IMR-90 (cell line): ENCODE results near the gene MTCL1. TPM values are rescaled to one million over a fixed set of nuclear protein-coding genes. Genes with fewer than 3 reads are reported as not detected.

Experiments
- ATAC-seq: fragments of 200-7000 bp; cut with Tn5 transposase; 2 replicates; pipeline ENCODE4 v1.9.1; 2020; ENCODE audit warnings: low read depth, mild to moderate bottlenecking, moderate library complexity
- BruUV-seq: library from RNA; stranded (reverse); fragments of 400-500 nt; replicated peaks from 2 replicates; lab custom pipeline; 2021; lab: Mats Ljungman, UMichigan
- CTCF ChIA-PET: fragments of 300-600 bp; formaldehyde crosslinking; extraction: SDS; loops from one replicate; lab custom pipeline; 2021; ENCODE audit warnings: antibody characterized with exemption; lab: Yijun Ruan, JAX
- POLR2A ChIA-PET: fragments of 300-600 bp; sonication (Branson Sonifier 250); formaldehyde crosslinking; loops from one replicate; lab custom pipeline; 2022; ENCODE audit warnings: antibody characterized with exemption; ENCODE audit not compliant: unreplicated experiment; lab: Charles Lee
- DNase-seq: peaks from one replicate; pipeline ENCODE4 v3.0.0; 2013
- H2AFZ ChIP-seq: replicated peaks from 2 replicates; pipeline ENCODE3; 2013; ENCODE audit warnings: low read length, mild to moderate bottlenecking; ENCODE audit not compliant: poor library complexity
- H2AK5ac ChIP-seq: 2 replicates; pipeline ENCODE4 v1.6.1; 2013; ENCODE audit warnings: low read depth, low read length, inconsistent platforms
- H2AK9ac ChIP-seq: replicated peaks from 2 replicates; pipeline ENCODE3; 2013; ENCODE audit warnings: mild to moderate bottlenecking, low read depth, low read length, moderate library complexity; ENCODE audit not compliant: poor library complexity
- H2BK120ac ChIP-seq: 2 replicates; pipeline ENCODE4 v1.6.1; 2013; ENCODE audit warnings: low read depth, low read length, inconsistent platforms
- H2BK15ac ChIP-seq: 3 replicates; pipeline ENCODE4 v1.6.1; 2013; ENCODE audit warnings: low read depth, low read length, inconsistent platforms
- H2BK20ac ChIP-seq: 2 replicates; pipeline ENCODE4 v1.6.1; 2013; ENCODE audit warnings: low read depth, mild to moderate bottlenecking, inconsistent platforms, low read length, moderate library complexity
- H2BK5ac ChIP-seq: 2 replicates; pipeline ENCODE4 v1.6.1; 2013; ENCODE audit warnings: mild to moderate bottlenecking, low read depth, low read length, inconsistent platforms; ENCODE audit not compliant: poor library complexity, severe bottlenecking
- H3K14ac ChIP-seq: replicated peaks from 2 replicates; pipeline ENCODE4 v1.6.1; 2013; ENCODE audit warnings: low read depth, low read length, inconsistent platforms
- H3K18ac ChIP-seq: 2 replicates; pipeline ENCODE4 v1.6.1; 2013; ENCODE audit warnings: low read depth, low read length, control low read depth
- H3K23ac ChIP-seq: 2 replicates; pipeline ENCODE4 v1.6.1; 2013; ENCODE audit warnings: low read depth, low read length, inconsistent platforms
- H3K27ac ChIP-seq: 2 replicates; pipeline ENCODE4 v1.5.1; 2013; ENCODE audit warnings: mild to moderate bottlenecking, control low read depth, low read length; ENCODE audit not compliant: insufficient read depth
- H3K27me3 ChIP-seq: 2 replicates; pipeline ENCODE4 v1.6.1; 2013; ENCODE audit warnings: low read length; ENCODE audit not compliant: control insufficient read depth, insufficient read depth
- H3K36me3 ChIP-seq: 2 replicates; pipeline ENCODE4 v1.6.1; 2013; ENCODE audit warnings: low read length, mixed read lengths; ENCODE audit not compliant: control insufficient read depth, insufficient read depth
- H3K4ac ChIP-seq: 2 replicates; pipeline ENCODE4 v1.6.1; 2013; ENCODE audit warnings: low read depth, low read length, inconsistent platforms
- H3K4me1 ChIP-seq: 2 replicates; pipeline ENCODE4 v1.6.1; 2013; ENCODE audit warnings: low read length, mixed read lengths; ENCODE audit not compliant: control insufficient read depth, insufficient read depth
- H3K4me2 ChIP-seq: 2 replicates; pipeline ENCODE4 v1.6.1; 2013; ENCODE audit warnings: low read depth, mild to moderate bottlenecking, control low read depth, low read length, moderate library complexity
- H3K4me3 ChIP-seq: 2 replicates; pipeline ENCODE4 v1.5.1; 2013; ENCODE audit warnings: low read depth, mild to moderate bottlenecking, control low read depth, low read length, moderate library complexity; ENCODE audit not compliant: insufficient read depth
- H3K56ac ChIP-seq: 2 replicates; pipeline ENCODE4 v1.6.1; 2013; ENCODE audit warnings: low read length, inconsistent platforms; ENCODE audit not compliant: insufficient read depth; ENCODE audit errors: extremely low read depth
- H3K79me1 ChIP-seq, 2 experiments: 2 replicates each; pipeline ENCODE4 v1.6.1; 2013; ENCODE audit warnings: low read length in 2 of 2, inconsistent platforms in 1 of 2, low read depth in 1 of 2
- H3K9ac ChIP-seq: 2 replicates; pipeline ENCODE4 v1.6.1; 2013; ENCODE audit warnings: low read depth, low read length, control low read depth
- H3K9me1 ChIP-seq: 2 replicates; pipeline ENCODE4 v1.6.1; 2013; ENCODE audit warnings: low read length, inconsistent platforms; ENCODE audit not compliant: insufficient read depth
- H3K9me3 ChIP-seq: 2 replicates; pipeline ENCODE4 v1.6.1; 2013; ENCODE audit warnings: low read length; ENCODE audit not compliant: control insufficient read depth, insufficient read depth
- H4K20me1 ChIP-seq: 2 replicates; pipeline ENCODE4 v1.6.1; 2013; ENCODE audit warnings: low read length, inconsistent platforms; ENCODE audit not compliant: insufficient read depth
- H4K5ac ChIP-seq: 2 replicates; pipeline ENCODE4 v1.6.1; 2013; ENCODE audit warnings: mild to moderate bottlenecking, low read depth, low read length, control low read depth
- H4K8ac ChIP-seq, 2 experiments: 2 replicates each; pipeline ENCODE4 v1.6.1; 2013; ENCODE audit warnings: low read depth in 2 of 2, low read length in 2 of 2, control low read depth in 1 of 2, inconsistent platforms in 1 of 2
- H4K91ac ChIP-seq: 2 replicates; pipeline ENCODE4 v1.6.1; 2013; ENCODE audit warnings: low read depth, low read length, inconsistent platforms; ENCODE audit not compliant: insufficient read depth
- CEBPB ChIP-seq: IDR thresholded peaks from 2 replicates; pipeline ENCODE4 v1.6.1; 2012; ENCODE audit warnings: low read depth, low read length, improper control_type of control experiment
- FOS ChIP-seq: fragments of 150-350 bp; IDR thresholded peaks from 2 replicates; pipeline ENCODE4 v1.6.1; 2016; ENCODE audit warnings: low read depth, low read length
- NFE2L2 ChIP-seq: fragments of 150-350 bp; IDR thresholded peaks from 2 replicates; pipeline ENCODE4 v1.6.1; 2016; ENCODE audit warnings: low read depth, mild to moderate bottlenecking, low read length
- POLR2A ChIP-seq: IDR thresholded peaks from 2 replicates; pipeline ENCODE4 v1.6.1; 2012; ENCODE audit warnings: mild to moderate bottlenecking, low read depth, low read length
- RCOR1 ChIP-seq: IDR thresholded peaks from 2 replicates; pipeline ENCODE4 v1.6.1; 2012; ENCODE audit warnings: mild to moderate bottlenecking, low read length, improper control_type of control experiment; ENCODE audit not compliant: insufficient replicate concordance
- RFX5 ChIP-seq: IDR thresholded peaks from 2 replicates; pipeline ENCODE4 v1.8.0; 2012; ENCODE audit warnings: low read depth, mild to moderate bottlenecking, low read length, moderate library complexity
- WGBS, 2 experiments: methylation state at CpG; one replicate each; pipeline versions ENCODE4 v1.1.5 to v1.1.7; 2013; ENCODE audit warnings: missing lambda C conversion rate in 2 of 2; ENCODE audit not compliant: insufficient read length in 1 of 2; ENCODE audit errors: extremely low coverage in 2 of 2; 5-methylcytosine and 5-hydroxymethylcytosine counted together
- dilution Hi-C: fragments of 300-500 bp; cut with HindIII; formaldehyde crosslinking; loops from one replicate; pipeline ENCODE4 v1.14.3; 2018; ENCODE audit warnings: low sequenced_read_pairs; ENCODE audit not compliant: unreplicated experiment
- in situ Hi-C: fragments of 300-500 bp; cut with MboI; formaldehyde crosslinking; loops from 3 replicates; pipeline ENCODE4 v1.14.3; 2019; ENCODE audit warnings: low sequenced_read_pairs, inconsistent platforms, mixed read lengths
- intact Hi-C: fragments of 100-400 bp; cut with micrococcal nuclease; formaldehyde crosslinking; loops from 2 replicates; pipeline ENCODE4 v1.10.0; 2022
- polyA plus RNA-seq, 3 experiments: library from polyadenylated mRNA; depleted of rRNA; stranded (reverse); fragments of >200 nt; gene quantifications; 2 replicates each; pipeline ENCODE4 v1.2.3, GENCODE V29; 2012; ENCODE audit warnings: low replicate concordance in 1 of 3
- total RNA-seq: library from RNA; depleted of rRNA; stranded (reverse); fragments of >200 nt; gene quantifications from 2 replicates; pipeline ENCODE4 v1.2.3, GENCODE V29; 2012

The MTCL1 gene
- total and polyA plus RNA-seq, 2 of the 4 experiments (the other 2 are of a cell fraction): 29.0 to 45.3 TPM

GRCh38 chr18:8685141-8685913 is 20.0 kb upstream of the MTCL1 start:
- dilution Hi-C loops: loop anchor here (25.0 kb wide), 1 partner anchor 302 kb away; no protein-coding TSS in a partner anchor
- H3K27me3 ChIP-seq: no peaks in the 10 kb centered on the region
- ATAC-seq: peak; percentile 67
- no peak overlapping the region for H2BK20ac ChIP-seq
- H4K8ac ChIP-seq: peak overlapping the region; percentile 48 to 52; a peak in 2 of 4 replicates
- H3K36me3 ChIP-seq: no peaks in the 10 kb centered on the region
- H3K14ac ChIP-seq: no peak overlapping the region; the same call in 1 of the 2 replicates
- intact Hi-C loops: no loop called here
- H3K4me2 ChIP-seq: no peak overlapping the region
- H3K4me1 ChIP-seq: peaks cover 9% of the 10 kb centered on the region
- no peak overlapping the region for H3K56ac ChIP-seq
- H3K9me1 ChIP-seq: peaks cover 8% of the 10 kb centered on the region; the same call in 1 of the 2 replicates
- no peak overlapping the region for H2BK15ac ChIP-seq
- no peak overlapping the region for H2AK9ac ChIP-seq
- H3K27ac ChIP-seq: no peak overlapping the region
- CTCF ChIA-PET: no interaction called here
- no TSS peak for BruUV-seq
- peak overlapping the region; percentile 24; the same call in 1 of the 2 replicates for H2BK120ac ChIP-seq
- H3K23ac ChIP-seq: no peak overlapping the region
- H4K91ac ChIP-seq: peak overlapping the region; percentile 51
- no peak overlapping the region for H3K4ac ChIP-seq
- in situ Hi-C loops: no loop called here
- H2BK5ac ChIP-seq: no peak overlapping the region
- H3K4me3 ChIP-seq: no peak overlapping the region
- peak overlapping the region; percentile 59 for H2AFZ ChIP-seq
- POLR2A ChIA-PET: no interaction called here
- H3K9me3 ChIP-seq: no peaks in the 10 kb centered on the region
- H3K9ac ChIP-seq: no peak overlapping the region
- no peaks in the 10 kb centered on the region for H3K79me1 ChIP-seq
- no peak for TF ChIP-seq RFX5
- no peak for TF ChIP-seq FOS
- no peak for TF ChIP-seq NFE2L2
- TF ChIP-seq CEBPB: no peak
- no peak for TF ChIP-seq POLR2A
- no peak for TF ChIP-seq RCOR1
- no peaks in the 10 kb centered on the region for H4K20me1 ChIP-seq
- WGBS, 2 experiments: 87% methylated on average over 6 of the region's 13 CpGs; no CpG with 5 or more reads in 1 of the 2 experiments
- DNase-seq: peak; percentile 32
- H4K5ac ChIP-seq: no peak overlapping the region
- H2AK5ac ChIP-seq: peak overlapping the region; percentile 59; the same call in 1 of the 2 replicates
- peak overlapping the region; percentile 1; the same call in 1 of the 2 replicates for H3K18ac ChIP-seq
